Cardiac fibroblast (primary cell): ENCODE measurements around the gene DTX3L.

Experiments
- DNase-seq, 2 donors: peaks; one replicate each; pipeline versions ENCODE4 v3.0.0 to v3.0.0-alpha.2; 2010; ENCODE audit warnings: low read depth in 2 of 2
- H3K4me3 ChIP-seq, 2 donors: replicated peaks in 1 of 2; 1 replicate in 1 of 2; 2 replicates in 1 of 2; pipeline ENCODE4 v1.5.1; 2011; ENCODE audit warnings: low read depth in 2 of 2, low read length in 2 of 2, mild to moderate bottlenecking in 2 of 2, moderate library complexity in 1 of 2
- TF ChIP-seq, protein P1 (sequence below): IDR thresholded peaks from one replicate; pipeline ENCODE4 v1.5.1; 2011; ENCODE audit warnings: low read depth, mild to moderate bottlenecking, low read length, inconsistent platforms

The DTX3L gene

DNA sequence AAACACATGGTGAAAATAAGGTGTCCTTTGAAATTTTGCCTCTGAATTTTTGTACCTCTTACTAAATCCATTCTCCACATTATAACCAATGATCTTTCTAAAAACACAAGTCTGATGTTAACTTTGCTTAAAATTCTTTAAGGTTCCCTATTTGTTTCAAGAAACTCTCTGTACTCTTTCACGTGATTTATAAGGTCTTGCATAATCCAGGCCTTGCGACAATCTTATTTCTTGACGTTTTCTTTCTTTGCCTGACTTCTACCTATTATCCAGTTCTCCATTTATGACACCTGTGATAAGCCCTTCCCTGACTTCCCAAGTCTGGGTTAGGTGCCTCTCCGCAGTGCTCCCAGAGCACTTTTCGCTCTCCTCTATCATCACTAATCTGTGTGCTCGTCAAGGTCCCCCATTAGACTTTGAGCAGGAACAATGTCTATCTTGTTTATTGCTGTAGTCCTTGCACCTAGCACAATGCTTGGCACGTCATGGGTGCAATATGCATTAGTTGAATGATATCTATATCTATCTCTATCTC lies 25.1 kb upstream of the DTX3L start:
- no peak overlapping the region for H3K4me3 ChIP-seq
- DNase-seq = no peak
- TF ChIP-seq, protein P1, sequence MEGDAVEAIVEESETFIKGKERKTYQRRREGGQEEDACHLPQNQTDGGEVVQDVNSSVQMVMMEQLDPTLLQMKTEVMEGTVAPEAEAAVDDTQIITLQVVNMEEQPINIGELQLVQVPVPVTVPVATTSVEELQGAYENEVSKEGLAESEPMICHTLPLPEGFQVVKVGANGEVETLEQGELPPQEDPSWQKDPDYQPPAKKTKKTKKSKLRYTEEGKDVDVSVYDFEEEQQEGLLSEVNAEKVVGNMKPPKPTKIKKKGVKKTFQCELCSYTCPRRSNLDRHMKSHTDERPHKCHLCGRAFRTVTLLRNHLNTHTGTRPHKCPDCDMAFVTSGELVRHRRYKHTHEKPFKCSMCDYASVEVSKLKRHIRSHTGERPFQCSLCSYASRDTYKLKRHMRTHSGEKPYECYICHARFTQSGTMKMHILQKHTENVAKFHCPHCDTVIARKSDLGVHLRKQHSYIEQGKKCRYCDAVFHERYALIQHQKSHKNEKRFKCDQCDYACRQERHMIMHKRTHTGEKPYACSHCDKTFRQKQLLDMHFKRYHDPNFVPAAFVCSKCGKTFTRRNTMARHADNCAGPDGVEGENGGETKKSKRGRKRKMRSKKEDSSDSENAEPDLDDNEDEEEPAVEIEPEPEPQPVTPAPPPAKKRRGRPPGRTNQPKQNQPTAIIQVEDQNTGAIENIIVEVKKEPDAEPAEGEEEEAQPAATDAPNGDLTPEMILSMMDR = no peak

GRCh38 chr3:122546151-122546550 lies 18.0 kb upstream of the DTX3L start:
- no peak for DNase-seq
- TF ChIP-seq, protein P1 = no peak
- H3K4me3 ChIP-seq = no peak overlapping the region

DNA sequence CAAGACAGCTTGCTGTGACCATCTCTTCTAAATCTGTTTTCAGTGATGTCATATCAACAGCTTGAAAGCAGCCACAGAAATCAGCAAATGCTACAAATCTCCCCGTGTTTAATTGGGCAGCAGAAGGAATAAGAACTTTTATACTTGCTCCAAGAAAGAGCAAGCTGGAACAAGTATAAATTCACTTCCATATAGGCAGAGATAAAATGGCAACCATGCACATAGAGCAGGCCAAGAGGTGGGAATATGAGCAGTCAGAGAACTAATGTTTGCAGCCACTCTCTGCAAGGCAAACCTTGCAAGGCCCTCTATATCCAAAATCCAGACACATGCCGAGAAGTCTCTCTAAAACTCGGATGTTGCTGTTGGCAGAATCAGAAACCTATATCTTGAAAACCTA lies 16.1 kb upstream of the DTX3L start:
- no peak for DNase-seq
- H3K4me3 ChIP-seq = no peak overlapping the region
- TF ChIP-seq, protein P1 = no peak

- DNase-seq = no peak
- H3K4me3 ChIP-seq = no peak overlapping the region
- TF ChIP-seq, protein P1 = no peak
Measured at GRCh38 chr3:122548619-122549018, 15.5 kb upstream of the DTX3L start.

GRCh38 chr3:122553171-122553570 lies 11.0 kb upstream of the DTX3L start:
- TF ChIP-seq, protein P1 = no peak
- no peak overlapping the region for H3K4me3 ChIP-seq
- DNase-seq = no peak

DNA sequence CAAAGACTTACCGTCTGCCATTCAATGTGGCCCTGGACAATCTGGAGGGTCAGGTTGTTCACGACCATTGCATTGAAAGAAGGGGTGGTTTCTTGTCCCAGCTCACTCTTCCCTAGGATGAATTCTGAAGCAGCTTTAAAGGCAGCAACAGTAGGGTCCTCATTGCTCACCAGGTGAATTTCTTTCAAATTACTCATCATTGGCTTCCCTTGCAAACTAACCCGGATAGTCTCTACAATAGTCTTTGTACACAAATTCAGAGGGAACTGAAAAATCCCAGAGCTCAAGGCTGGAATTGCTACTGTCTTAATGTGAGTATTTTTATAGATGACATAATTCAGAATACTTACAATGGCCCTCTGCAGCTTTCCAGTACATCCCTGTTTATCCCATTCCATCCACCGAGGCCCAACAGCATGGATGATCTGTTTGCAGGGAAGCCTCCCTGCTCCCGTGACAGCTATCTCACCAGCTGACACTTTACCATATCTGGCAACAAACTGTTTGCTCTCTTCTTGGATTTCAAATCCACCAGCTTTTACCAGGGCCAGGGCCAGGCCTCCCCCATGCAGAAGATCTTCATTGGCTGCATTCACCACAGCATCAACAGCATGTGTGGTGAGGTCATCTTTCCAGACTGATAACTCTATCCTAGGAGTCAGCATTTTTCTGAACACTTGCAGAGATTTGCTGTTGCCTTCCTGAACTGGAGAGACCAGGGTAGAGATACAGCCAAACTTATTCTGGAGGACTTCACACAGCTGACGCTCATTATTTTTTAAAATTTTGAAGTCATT lies 8.7 kb upstream of the DTX3L start:
- TF ChIP-seq, protein P1 = no peak
- no peak overlapping the region for H3K4me3 ChIP-seq
- DNase-seq = peak; percentile 25 to 29
